Activated naive CD8-positive, alpha-beta T cell treated with anti-CD3 and anti-CD28 coated beads, Interleukin-2, amount 10 ng/mL, durations not matched to agents 7 days and 5 days (primary cell): ENCODE data around the gene ETHE1. TPM values are rescaled to one million over a fixed set of nuclear protein-coding genes. Genes with fewer than 3 reads are reported as not detected.
A peak's percentile ranks its signal among the peaks of the same experiment; 100 is the strongest.
"Not testable (repeated sequence)": the region's sequence is repeated elsewhere in the genome, so short reads cannot be mapped to it uniquely, and the experiment has no call there.

Experiments used
- ATAC-seq: fragments of 150-1000 bp; cut with Tn5 transposase; one replicate; pipeline ENCODE4 v1.10.0; 2021; ENCODE audit warnings: low read depth, moderate library complexity
- POLR2A ChIA-PET: fragments of 350-600 bp; sonication (Branson Sonifier 250); formaldehyde crosslinking; loops from one replicate; lab custom pipeline; 2021; ENCODE audit warnings: antibody characterized with exemption; lab: Charles Lee
- DNase-seq: peaks from one replicate; pipeline ENCODE4 v3.0.0; 2021
- H3K27ac Mint-ChIP-seq: one replicate; pipeline ENCODE4 v1.8.0; 2022; ENCODE audit warnings: mild to moderate bottlenecking, mixed read lengths
- H3K27me3 Mint-ChIP-seq: one replicate; pipeline ENCODE4 v1.8.0; 2022; ENCODE audit warnings: mild to moderate bottlenecking, moderate library complexity, mixed read lengths
- H3K36me3 Mint-ChIP-seq: one replicate; pipeline ENCODE4 v1.8.0; 2021; ENCODE audit warnings: mild to moderate bottlenecking, mixed read lengths
- H3K4me1 Mint-ChIP-seq: one replicate; pipeline ENCODE4 v1.8.0; 2021; ENCODE audit warnings: mixed read lengths
- H3K4me3 Mint-ChIP-seq: one replicate; pipeline ENCODE4 v1.8.0; 2022; ENCODE audit warnings: mild to moderate bottlenecking, moderate library complexity, mixed read lengths
- H3K9me3 Mint-ChIP-seq: one replicate; pipeline ENCODE4 v1.8.0; 2021; ENCODE audit warnings: mixed read lengths
- total RNA-seq, 2 experiments: library from RNA; stranded (reverse); gene quantifications; one replicate each; pipeline ENCODE4 v1.2.3, GENCODE V29; 2021

ETHE1 gene
- total RNA-seq, 2 experiments from 2014 or later: 57.1 to 61.1 TPM

DNA sequence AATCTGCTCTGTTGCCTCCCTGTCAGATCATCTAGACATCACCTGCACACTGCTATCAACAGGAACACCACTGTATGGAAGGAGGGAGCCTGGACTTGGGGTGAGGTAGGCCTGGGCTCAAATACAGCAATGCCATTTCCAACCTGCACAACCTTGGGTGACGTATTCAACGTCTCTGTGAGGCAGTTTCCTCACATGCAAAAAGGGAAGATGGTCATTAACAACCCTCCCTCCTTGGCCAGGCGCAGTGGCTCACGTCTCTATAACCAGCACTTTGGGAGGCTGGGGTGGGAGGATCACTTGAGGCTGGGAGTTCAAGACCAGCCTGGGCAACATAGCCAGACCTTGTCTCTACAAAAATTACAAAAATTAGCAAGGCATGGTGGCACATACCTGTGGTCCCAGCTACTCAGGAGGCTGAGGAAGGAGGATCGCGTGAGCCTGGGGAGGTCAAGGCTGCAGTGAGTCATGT is 35.3 kb upstream of the ETHE1 start:
- ATAC-seq: no peak
- no peaks in the 10 kb centered on the region for H3K9me3 Mint-ChIP-seq
- peaks cover 27% of the 10 kb centered on the region for H3K4me1 Mint-ChIP-seq
- DNase-seq: no peak
- peak overlapping the region; percentile 89 for H3K27ac Mint-ChIP-seq
- POLR2A ChIA-PET: interaction anchor here (1.0 to 4.2 kb wide), 3 partner anchors 13 to 34 kb away, joined by 4 to 22 read pairs (median 4); partner anchors contain the start of genes IRGQ, PINLYP, XRCC1 and ZNF575
- H3K36me3 Mint-ChIP-seq: peaks cover 17% of the 10 kb centered on the region
- H3K4me3 Mint-ChIP-seq: peak overlapping the region; percentile 62
- no peaks in the 10 kb centered on the region for H3K27me3 Mint-ChIP-seq

DNA sequence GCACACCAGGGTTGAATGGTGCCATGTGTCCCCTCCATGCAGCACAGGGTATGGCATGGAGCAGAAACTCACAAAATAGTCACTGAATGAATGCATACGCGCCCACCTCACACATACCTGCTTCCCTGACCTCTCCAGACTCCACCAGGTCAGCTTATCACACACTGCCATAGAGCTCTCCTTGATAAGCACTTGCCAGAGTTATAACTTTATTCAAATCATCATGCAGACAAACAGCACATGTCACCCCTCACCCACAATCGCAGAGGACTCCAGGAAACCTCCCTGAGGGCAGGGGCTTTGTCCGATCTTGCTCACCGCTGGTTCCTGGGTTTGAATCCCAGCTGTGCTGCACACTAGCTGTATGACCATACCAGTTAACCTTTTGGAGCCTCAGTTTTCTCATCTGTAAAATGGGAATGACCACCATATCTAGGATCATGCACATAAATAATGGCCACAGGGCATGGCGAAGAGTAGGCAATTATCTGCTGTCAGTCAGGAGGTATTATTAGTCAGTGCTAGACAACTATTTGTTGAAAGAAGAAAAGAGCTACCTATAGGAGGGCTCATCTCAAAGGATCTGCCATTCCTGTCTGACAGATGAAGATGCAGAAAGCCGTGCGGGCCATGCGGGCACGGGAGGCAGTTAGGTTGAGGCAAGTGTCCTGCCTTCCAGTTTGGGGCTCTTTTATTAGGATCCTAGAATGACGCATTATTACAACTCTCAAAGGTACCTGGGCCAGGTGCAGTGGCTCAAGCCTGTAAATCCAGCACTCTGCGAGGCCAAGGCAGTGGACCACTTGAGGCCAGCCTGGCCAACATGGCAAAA is 34.4 kb upstream of the ETHE1 start:
- Mint-ChIP-seq H3K4me3 (peak overlapping the region; percentile 21), H3K27ac (peak overlapping the region; percentile 89), H3K4me1 (peaks cover 25% of the 10 kb centered on the region), H3K27me3 (no peaks in the 10 kb centered on the region), H3K36me3 (peaks cover 13% of the 10 kb centered on the region), H3K9me3 (no peaks in the 10 kb centered on the region)
- ATAC-seq (no peak), DNase-seq (no peak)
- POLR2A ChIA-PET: interaction anchor here (0.8 to 4.2 kb wide), 5 partner anchors 10 to 35 kb away, joined by 3 to 22 read pairs (median 4); partner anchors contain the start of gene ZNF575

DNA sequence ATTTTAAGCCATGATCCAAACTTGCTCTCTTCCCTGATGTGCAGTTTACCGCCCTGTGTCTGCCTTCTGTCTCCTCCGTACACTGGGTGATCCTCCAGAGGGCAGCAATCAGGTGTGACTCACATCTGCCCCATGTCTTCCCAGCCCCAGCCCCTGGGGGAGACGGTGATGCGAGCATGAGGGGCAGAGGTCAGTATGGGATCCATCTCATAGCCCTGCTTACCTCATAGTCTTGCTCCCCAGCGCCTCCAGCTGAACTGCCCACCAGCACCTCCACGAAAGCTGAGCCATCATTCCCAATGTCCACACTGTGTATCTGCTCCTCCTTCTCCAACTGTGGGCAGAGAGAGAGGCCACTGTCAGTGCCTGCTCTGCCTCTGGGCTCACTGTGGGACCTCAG is 33.7 kb upstream of the ETHE1 start:
- no peak overlapping the region for H3K4me3 Mint-ChIP-seq
- H3K27ac Mint-ChIP-seq: peak overlapping the region; percentile 89
- H3K36me3 Mint-ChIP-seq: peaks cover 13% of the 10 kb centered on the region
- no peaks in the 10 kb centered on the region for H3K27me3 Mint-ChIP-seq
- POLR2A ChIA-PET: interaction anchor here (1.0 to 4.2 kb wide), 4 partner anchors 11 to 35 kb away, joined by 3 to 22 read pairs (median 4); partner anchors contain the start of gene ZNF575
- ATAC-seq (no peak), DNase-seq (no peak)
- H3K4me1 Mint-ChIP-seq: peaks cover 25% of the 10 kb centered on the region
- H3K9me3 Mint-ChIP-seq: no peaks in the 10 kb centered on the region

DNA sequence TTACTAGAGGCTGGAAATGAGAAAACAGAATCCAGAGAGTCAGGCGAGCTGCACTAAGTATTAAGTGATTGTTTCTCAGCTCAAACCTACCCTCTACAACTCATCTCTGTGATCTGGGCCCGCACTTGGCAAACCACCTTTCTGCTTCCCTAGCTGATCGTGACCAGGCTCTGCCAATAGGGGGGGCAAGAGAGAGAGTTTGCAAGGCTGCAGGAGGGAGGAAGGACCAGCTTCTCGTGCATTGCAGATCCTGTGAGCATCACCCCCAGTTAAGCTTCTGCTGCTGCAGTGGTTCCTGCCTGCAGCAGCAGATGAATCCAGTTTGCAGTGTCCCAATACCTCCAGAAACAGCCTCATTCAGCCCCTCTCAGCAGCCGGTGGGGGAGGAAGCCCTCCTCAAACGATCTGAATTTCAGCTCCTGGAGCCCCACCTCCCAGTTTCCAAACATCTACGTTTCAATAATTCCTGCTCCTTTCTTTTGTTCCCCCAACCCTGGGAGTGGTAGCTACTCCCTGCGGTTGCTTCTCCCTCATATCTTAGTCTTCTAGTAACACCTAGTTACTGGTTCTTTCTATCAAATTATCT is 28.3 kb upstream of the ETHE1 start:
- DNase-seq (peak; percentile 80), ATAC-seq (peak; percentile 97)
- POLR2A ChIA-PET: interaction anchor here (1.0 to 3.4 kb wide), 6 partner anchors 9 to 41 kb away, joined by 3 to 30 read pairs (median 6); partner anchors contain the start of genes IRGQ, PINLYP, XRCC1 and ZNF575
- Mint-ChIP-seq H3K27me3 (no peaks in the 10 kb centered on the region), H3K27ac (peak overlapping the region; percentile 44), H3K4me1 (peaks cover 5% of the 10 kb centered on the region), H3K9me3 (no peaks in the 10 kb centered on the region), H3K4me3 (no peak overlapping the region), H3K36me3 (peaks cover 12% of the 10 kb centered on the region)

DNA sequence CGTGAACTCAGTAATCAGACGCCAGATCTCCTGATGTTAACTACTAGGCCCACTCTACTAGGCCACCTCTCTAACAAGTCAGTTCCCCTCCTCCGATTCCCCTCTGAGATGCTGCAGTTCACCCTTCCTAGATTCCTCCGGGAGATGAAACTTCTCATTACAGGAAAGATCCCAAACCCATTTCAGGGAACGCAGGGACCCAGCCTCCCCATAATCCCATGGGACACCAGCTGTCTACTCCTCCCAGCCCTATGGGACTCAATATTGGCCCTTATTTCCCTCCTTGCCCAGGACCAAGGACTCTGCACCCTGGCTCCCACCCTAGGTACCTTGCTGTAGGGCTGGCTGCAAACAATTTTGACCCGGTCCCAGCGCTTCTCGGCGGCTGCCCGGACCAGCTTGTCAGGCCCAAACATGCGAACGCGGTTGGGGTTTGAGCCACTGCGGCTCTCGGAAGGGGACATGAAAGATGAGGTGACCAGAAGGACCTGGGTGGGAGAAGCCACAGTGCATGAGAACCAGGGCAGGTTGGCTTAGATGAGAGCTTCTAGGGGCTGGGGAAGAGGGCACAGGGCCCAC is 27.4 kb upstream of the ETHE1 start:
- no peaks in the 10 kb centered on the region for H3K27me3 Mint-ChIP-seq
- POLR2A ChIA-PET: interaction anchor here (1.5 to 3.4 kb wide), 3 partner anchors 21 to 41 kb away, joined by 6 to 30 read pairs (median 14); partner anchors contain the start of genes IRGQ, PINLYP, XRCC1 and ZNF575
- H3K4me1 Mint-ChIP-seq: peaks cover 4% of the 10 kb centered on the region
- no peak overlapping the region for H3K4me3 Mint-ChIP-seq
- H3K36me3 Mint-ChIP-seq: peaks cover 11% of the 10 kb centered on the region
- H3K9me3 Mint-ChIP-seq: no peaks in the 10 kb centered on the region
- no peak for DNase-seq
- H3K27ac Mint-ChIP-seq: peak overlapping the region; percentile 44
- ATAC-seq: no peak

DNA sequence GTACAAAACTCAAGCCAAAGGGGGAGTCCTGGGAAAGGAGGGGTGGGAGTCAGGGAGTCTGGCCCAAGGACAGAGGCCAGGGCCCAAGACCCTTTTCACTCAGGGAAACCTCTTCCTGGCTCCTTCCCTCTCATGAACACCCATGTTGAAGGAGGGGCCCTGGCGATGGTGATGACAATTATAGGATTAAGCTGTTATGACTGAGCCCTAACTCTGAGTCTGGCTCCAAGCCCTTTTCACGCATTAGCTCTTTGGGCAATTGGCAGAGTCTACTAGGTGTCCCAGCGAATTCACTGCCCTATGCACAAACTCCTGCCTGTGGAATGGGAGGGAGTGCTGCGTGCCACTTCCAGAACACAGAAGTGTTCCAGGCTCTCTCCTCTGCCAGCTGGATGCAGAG is 26.7 kb upstream of the ETHE1 start:
- POLR2A ChIA-PET: interaction anchor here (2.5 kb wide), 1 partner anchor 20 kb away, joined by 14 read pairs; the partner anchor contains the start of gene ZNF575
- ATAC-seq: no peak
- H3K9me3 Mint-ChIP-seq: no peaks in the 10 kb centered on the region
- H3K27me3 Mint-ChIP-seq: no peaks in the 10 kb centered on the region
- no peak overlapping the region for H3K4me3 Mint-ChIP-seq
- H3K36me3 Mint-ChIP-seq: peaks cover 11% of the 10 kb centered on the region
- no peak for DNase-seq
- H3K4me1 Mint-ChIP-seq: peaks cover 4% of the 10 kb centered on the region
- no peak overlapping the region for H3K27ac Mint-ChIP-seq

DNA sequence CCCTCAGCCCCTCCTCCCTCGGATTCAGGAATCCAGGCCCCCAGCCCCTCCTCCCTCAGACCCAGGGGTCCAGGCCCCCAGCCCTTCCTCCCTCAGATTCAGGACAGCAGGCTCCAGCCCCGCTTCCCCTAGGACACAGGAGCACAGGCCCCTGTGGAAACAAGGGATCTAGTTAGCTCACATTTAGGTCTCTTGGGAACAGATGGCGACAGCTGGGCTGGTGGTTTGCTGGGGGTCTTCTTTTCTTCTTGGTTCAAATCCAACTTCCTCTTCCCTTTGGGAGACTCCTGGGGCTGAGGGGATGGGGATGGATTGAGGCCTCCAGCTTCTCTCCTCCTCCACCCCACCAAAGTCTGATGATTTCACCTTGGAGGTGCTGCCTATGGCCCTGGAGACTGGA is 25.6 kb upstream of the ETHE1 start:
- peaks cover 4% of the 10 kb centered on the region for H3K4me1 Mint-ChIP-seq
- H3K27me3 Mint-ChIP-seq: no peaks in the 10 kb centered on the region
- POLR2A ChIA-PET: interaction anchor here (1.2 kb wide), 1 partner anchor 20 kb away, joined by 3 read pairs; the partner anchor contains the start of gene ZNF575
- no peaks in the 10 kb centered on the region for H3K9me3 Mint-ChIP-seq
- H3K36me3 Mint-ChIP-seq: peaks cover 11% of the 10 kb centered on the region
- ATAC-seq: no peak
- H3K4me3 Mint-ChIP-seq: no peak overlapping the region
- no peak overlapping the region for H3K27ac Mint-ChIP-seq
- no peak for DNase-seq

DNA sequence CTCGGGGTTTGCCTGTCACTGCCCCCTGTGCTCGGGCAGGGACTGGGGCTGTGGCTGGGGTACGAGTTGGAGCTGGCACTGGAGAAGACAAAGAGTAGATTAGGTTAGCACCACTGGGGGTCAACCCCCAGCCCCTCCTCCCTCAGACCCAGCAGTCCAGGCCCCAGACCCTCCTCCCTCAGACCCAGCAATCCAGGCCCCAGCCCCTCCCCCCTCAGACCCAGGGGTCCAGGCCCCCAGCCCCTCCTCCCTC is 25.1 kb upstream of the ETHE1 start:
- DNase-seq (no peak), ATAC-seq (no peak)
- POLR2A ChIA-PET: interaction anchor here (1.2 kb wide), 1 partner anchor 19 kb away, joined by 3 read pairs; the partner anchor contains the start of gene ZNF575
- Mint-ChIP-seq H3K4me3 (no peak overlapping the region), H3K9me3 (no peaks in the 10 kb centered on the region), H3K27ac (no peak overlapping the region), H3K36me3 (peaks cover 11% of the 10 kb centered on the region), H3K27me3 (no peaks in the 10 kb centered on the region), H3K4me1 (peaks cover 4% of the 10 kb centered on the region)

DNA sequence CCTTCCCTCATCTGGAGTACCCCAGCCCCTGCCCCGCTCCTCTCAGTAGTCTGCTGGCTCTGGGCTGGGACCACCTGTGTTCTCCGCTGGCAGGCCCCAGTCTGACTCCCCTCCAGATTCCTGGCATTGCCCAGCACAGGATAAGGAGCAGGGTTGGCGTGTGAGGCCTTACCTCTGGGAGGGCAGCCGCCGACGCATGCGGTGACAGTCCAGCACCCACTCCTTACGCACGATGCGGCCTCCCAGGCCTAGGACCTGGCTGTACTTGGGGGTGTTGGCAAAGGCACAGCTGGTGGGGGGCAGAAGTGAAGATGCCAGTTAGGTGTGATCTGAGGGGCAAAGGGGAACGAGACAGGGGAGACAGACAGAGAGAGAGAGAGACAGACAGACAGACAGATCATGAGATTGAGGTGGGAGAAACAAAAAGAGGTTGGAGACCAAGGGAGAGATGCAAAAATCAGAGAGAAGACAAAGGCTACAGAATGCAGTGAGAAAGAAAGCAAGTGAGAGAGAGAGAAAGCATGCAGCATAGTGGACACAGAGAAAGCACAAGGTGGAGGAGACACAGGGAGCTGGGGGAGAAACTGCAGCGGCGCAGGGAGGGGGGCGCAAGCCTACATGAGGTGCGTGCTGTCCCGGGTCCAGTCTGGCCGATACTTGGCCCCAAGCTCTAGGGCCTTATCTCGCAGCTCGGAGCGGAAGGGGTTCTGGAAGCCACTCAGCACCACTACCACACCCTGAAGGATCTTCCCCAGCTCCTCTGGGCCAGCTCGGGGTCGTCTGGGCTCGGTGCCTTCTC is 24.6 kb upstream of the ETHE1 start:
- H3K36me3 Mint-ChIP-seq: peaks cover 11% of the 10 kb centered on the region

DNA sequence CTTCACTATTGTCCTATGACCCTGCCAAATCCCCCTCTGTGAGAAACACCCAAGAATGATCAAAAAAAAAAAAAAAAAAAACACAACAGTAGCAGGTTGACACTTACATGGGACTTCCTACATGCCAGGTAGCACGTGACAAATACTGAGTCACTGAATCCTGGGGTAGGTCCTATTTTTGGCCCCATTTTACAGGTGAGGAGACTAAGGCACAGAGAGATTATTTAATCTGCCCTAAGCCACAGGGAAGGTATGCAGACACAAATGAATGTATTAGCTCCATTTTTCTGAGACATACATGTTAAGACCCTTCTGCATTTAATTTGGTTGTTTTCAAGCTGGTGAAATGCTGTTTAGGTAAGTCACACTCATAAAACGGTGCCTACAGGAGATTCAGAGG is 21.7 kb upstream of the ETHE1 start:
- POLR2A ChIA-PET: interaction anchor here (0.6 to 1.4 kb wide), 2 partner anchors 13 to 35 kb away, joined by 3 to 6 read pairs; no protein-coding TSS in a partner anchor
- ATAC-seq (no peak), DNase-seq (no peak)
- Mint-ChIP-seq H3K4me3 (no peak overlapping the region), H3K4me1 (no peaks in the 10 kb centered on the region), H3K27ac (no peak overlapping the region), H3K9me3 (no peaks in the 10 kb centered on the region), H3K27me3 (no peaks in the 10 kb centered on the region), H3K36me3 (peaks cover 11% of the 10 kb centered on the region)

More for the DNA sequence above, 24.6 kb upstream of the ETHE1 start:
- H3K9me3 Mint-ChIP-seq: no peaks in the 10 kb centered on the region
- no peak overlapping the region for H3K27ac Mint-ChIP-seq
- H3K27me3 Mint-ChIP-seq: no peaks in the 10 kb centered on the region
- H3K4me3 Mint-ChIP-seq: no peak overlapping the region
- ATAC-seq (no peak), DNase-seq (no peak)
- H3K4me1 Mint-ChIP-seq: peaks cover 4% of the 10 kb centered on the region
- POLR2A ChIA-PET: interaction anchor here (1.2 kb wide), 1 partner anchor 19 kb away, joined by 3 read pairs; the partner anchor contains the start of gene ZNF575

DNA sequence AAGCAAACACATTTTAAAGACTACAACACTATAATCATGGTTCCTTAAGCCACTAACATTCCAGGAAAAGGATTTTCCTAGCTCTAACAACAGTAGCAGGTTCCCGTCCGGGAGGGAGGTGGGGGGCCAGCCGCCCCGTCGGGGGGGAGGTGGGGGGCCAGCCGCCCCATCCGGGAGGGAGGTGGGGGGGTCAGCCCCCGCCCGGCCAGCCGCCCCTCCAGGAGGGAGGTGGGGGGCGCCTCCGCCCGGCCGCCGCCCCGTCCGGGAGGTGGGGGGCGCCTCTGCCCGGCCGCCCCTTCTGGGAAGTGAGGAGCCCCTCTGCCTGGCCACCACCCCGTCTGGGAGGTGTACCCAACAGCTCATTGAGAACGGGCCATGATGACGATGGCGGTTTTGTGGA is 20.9 kb upstream of the ETHE1 start:
- not testable (repeated sequence) for DNase-seq, H3K9me3 Mint-ChIP-seq, H3K4me1 Mint-ChIP-seq, H3K27ac Mint-ChIP-seq, H3K4me3 Mint-ChIP-seq, H3K27me3 Mint-ChIP-seq, ATAC-seq
- peaks cover 11% of the 10 kb centered on the region for H3K36me3 Mint-ChIP-seq
- POLR2A ChIA-PET: interaction anchor here (1.4 kb wide), 1 partner anchor 14 kb away, joined by 3 read pairs; no protein-coding TSS in a partner anchor

DNA sequence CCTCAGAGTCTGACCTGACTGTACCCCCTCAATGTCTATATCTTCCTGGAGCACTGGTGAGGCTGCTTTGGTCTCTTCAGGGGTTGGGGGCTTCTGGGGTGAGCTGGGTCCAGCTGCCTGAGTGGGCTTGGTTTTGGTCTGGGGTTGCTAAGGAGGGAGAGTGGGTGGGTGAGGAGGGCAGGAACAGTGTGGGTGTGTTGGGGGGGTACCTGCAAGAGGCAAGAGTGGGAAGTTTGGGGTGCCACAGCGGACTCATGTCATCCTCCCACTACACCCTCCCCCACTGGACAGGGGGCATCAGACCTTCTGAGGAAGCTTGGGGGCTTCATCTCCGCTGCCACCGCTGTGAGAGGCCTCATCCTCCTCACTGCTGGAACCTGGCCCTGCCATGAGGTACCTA is 19.6 kb upstream of the ETHE1 start:
- no peak overlapping the region for H3K4me3 Mint-ChIP-seq
- ATAC-seq: no peak
- H3K36me3 Mint-ChIP-seq: peaks cover 14% of the 10 kb centered on the region
- H3K27ac Mint-ChIP-seq: no peak overlapping the region
- no peak for DNase-seq
- POLR2A ChIA-PET: interaction anchor here (0.6 kb wide), 1 partner anchor 10 kb away, joined by 3 read pairs; no protein-coding TSS in a partner anchor
- H3K9me3 Mint-ChIP-seq: no peaks in the 10 kb centered on the region
- H3K27me3 Mint-ChIP-seq: no peaks in the 10 kb centered on the region
- H3K4me1 Mint-ChIP-seq: no peaks in the 10 kb centered on the region
